Measurements from ENCODE around the gene NOP53.
A peak's percentile ranks its signal among the peaks of the same experiment; 100 is the strongest.
"Not testable (repeated sequence)": the region's sequence is repeated elsewhere in the genome, so short reads cannot be mapped to it uniquely, and the experiment has no call there.

Gene NOP53

GRCh38 chr19:47778049-47778953 lies 33.0 kb downstream of the NOP53 start, which contains the start of gene SELENOW:
SELENOW (plus strand) TSS chr19:47778703; CDS start chr19:47778786, 83 bp downstream.
- DNase-seq: peak; percentile 84

- DNase-seq: no peak
Observed at GRCh38 chr19:47778954-47779351, 33.6 kb downstream of the NOP53 start.

- no peak for DNase-seq
Observed at GRCh38 chr19:47779524-47780214, 34.3 kb downstream of the NOP53 start.

- DNase-seq: no peak
Observed at GRCh38 chr19:47780215-47780551, 34.8 kb downstream of the NOP53 start.

GRCh38 chr19:47781590-47782262 lies 36.4 kb downstream of the NOP53 start:
- no peak for DNase-seq

- DNase-seq: no peak
Observed at GRCh38 chr19:47786566-47786965, 41.2 kb downstream of the NOP53 start.

GRCh38 chr19:47787307-47787706 lies 42.0 kb downstream of the NOP53 start:
- DNase-seq: not testable (repeated sequence)

- DNase-seq: not testable (repeated sequence)
Observed at GRCh38 chr19:47789811-47790210, 44.5 kb downstream of the NOP53 start.

- peak; percentile 75 for DNase-seq
Observed at GRCh38 chr19:47790398-47790814, 45.1 kb downstream of the NOP53 start.

GRCh38 chr19:47792616-47793015 lies 47.3 kb downstream of the NOP53 start:
- DNase-seq: no peak

GRCh38 chr19:47794526-47794925 lies 49.2 kb downstream of the NOP53 start:
- DNase-seq: no peak

- no peak for DNase-seq
Observed at GRCh38 chr19:47796785-47797184, 51.4 kb downstream of the NOP53 start.

- DNase-seq: no peak
Observed at GRCh38 chr19:47797996-47798903, 52.9 kb downstream of the NOP53 start.

GRCh38 chr19:47798904-47799266 lies 53.5 kb downstream of the NOP53 start:
- DNase-seq: no peak

- DNase-seq: no peak
Observed at GRCh38 chr19:47801270-47801669, 55.9 kb downstream of the NOP53 start.

- no peak for DNase-seq
Observed at GRCh38 chr19:47802521-47803043, 57.2 kb downstream of the NOP53 start.

GRCh38 chr19:47803148-47803547 lies 57.8 kb downstream of the NOP53 start:
- not testable (repeated sequence) for DNase-seq

GRCh38 chr19:47803671-47804070 lies 58.3 kb downstream of the NOP53 start:
- not testable (repeated sequence) for DNase-seq

- not testable (repeated sequence) for DNase-seq
Observed at GRCh38 chr19:47804451-47804850, 59.1 kb downstream of the NOP53 start, which contains the start of gene TPRX1. TPRX1 (minus strand) TSS chr19:47804551; CDS start chr19:47804539, 12 bp downstream.

GRCh38 chr19:47805313-47805712 lies 60.0 kb downstream of the NOP53 start:
- DNase-seq: no peak

GRCh38 chr19:47806435-47806834 lies 61.1 kb downstream of the NOP53 start:
- DNase-seq: no peak
